NOMO-1 (cell line): ENCODE data around the gene P3H3.
"Not testable (repeated sequence)": the region's sequence is repeated elsewhere in the genome, so short reads cannot be mapped to it uniquely, and the experiment has no call there.

ENCODE experiments used
- DNase-seq, 2 experiments: peaks; one replicate each; lab custom pipeline; 2025; ENCODE audit not compliant: unreplicated experiment in 2 of 2; lab: John Stamatoyannopoulos, UW

Gene P3H3

DNA sequence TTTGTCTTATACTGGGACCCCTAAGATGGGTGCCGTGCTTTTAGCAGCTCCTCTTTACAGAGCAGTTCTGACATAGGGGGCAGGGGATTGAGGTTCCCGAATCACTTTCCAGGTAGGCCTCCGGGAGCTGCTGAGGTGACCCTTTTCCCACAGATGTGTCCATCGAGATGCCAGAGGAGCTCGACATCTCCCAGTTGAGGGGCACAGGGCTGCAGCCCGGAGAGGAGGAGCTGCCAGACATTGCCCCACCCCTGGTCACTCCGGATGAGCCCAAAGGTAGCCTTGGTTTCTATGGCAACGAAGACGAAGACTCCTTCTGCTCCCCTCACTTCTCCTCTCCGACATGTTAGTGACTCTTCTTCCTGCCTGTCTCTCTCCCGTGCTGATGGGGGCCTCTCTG, 34.8 kb downstream of the P3H3 start:
- no peak for DNase-seq

DNA sequence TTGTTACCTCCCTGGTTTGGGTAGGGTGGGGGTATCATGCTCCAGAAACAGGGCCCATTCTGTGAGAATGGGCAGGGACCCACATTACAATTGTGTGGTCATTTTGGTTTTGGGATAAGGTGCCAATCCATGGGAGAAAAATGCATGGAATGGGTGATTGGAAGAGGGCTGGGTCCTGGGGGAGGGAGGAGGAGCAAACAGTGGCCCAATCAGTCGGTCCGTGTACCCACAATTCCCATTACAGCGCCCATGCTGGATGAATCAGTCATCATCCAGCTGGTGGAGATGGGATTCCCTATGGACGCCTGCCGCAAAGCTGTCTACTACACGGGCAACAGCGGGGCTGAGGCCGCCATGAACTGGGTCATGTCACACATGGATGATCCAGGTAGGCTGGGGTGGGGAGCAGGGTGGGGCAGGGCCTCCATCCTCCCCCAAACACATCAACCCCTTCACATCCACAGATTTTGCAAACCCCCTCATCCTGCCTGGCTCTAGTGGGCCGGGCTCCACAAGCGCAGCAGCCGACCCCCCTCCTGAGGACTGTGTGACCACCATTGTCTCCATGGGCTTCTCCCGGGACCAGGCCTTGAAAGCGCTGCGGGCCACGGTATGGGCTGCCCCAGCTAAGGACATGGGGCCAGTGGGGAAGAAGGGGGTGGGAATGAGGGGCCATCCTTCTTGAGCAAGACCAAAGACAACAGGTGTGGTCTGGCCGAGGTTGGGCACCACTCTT, 35.5 kb downstream of the P3H3 start:
- DNase-seq, result no peak

DNA sequence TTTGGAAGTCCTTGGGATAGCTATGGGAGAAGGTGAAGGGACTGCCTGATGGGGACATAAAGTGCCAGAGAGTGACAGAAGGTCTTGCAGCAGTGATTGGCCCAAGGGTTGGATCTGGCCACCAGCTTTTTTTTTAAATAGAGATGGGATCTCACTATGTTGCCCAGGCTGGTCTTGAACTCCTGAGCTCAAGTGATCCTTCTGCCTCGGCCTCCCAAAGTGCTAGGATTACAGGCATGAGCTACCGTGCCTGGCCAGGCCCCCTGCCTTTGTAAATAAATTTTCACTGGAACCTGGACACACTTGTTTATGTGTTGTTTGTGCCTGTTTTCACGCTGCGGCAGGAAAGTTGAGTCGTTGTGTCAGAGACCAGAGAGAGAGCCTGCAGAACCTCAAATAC, 37.1 kb downstream of the P3H3 start:
- DNase-seq, result not testable (repeated sequence)

DNA sequence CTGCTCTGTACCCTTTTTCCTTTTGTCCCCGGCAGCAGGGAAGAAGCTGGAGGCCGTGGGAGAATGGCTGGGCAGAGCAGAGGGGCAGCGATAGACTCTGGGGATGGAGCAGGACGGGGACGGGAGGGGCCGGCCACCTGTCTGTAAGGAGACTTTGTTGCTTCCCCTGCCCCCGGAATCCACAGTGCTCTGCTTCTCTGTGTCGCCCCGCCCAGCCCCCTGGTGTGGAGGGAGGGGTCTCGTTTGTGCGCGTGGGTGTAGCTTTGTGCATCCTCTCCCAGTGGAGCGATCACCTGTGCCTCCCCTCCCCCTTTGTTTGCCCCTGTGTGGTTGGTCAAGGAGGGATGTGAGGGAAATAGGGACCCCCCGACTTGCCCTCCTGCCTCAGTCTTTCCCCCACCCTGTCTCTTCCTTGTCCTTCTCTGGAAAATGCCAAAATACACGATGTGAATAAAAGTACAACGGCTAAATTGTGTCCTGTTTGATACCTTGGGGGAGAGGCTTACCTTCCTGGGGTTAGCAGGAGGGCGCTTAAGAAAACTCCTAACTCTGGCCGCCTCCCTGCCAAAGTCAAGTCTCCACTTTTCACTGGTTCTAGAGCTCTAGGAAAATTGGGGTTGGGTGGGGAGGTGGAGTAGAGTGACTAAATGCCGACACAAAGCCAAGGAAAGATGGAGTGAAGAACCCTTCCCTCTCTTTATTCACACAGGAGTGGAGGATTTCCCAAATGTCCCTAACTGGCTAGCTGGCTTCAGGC, 38.1 kb downstream of the P3H3 start:
- DNase-seq, result no peak

DNA sequence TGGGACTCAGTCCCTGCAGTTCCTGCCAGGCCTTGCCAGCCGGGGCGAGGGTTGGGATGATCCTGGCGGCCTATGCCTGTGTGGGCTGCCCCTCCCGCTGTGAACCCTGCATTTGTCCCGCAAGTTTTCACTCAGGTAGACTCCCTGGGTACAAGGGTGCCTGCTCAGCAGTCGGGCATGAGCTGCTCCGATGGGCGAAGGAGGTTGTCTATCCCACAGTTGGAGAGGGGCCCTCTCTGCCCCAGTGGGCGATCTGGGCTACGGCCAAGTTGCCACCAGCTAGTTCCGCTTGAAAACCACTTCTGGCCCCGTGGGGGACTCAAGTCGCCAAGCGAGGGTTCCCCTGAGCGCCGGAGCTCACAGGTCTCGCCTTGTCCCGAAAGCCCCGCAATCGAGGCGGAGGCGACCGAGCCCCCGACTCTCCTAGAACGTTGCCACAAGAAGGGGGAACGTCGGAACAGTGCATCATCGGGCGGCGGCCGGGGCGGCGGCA, 38.8 kb downstream of the P3H3 start:
- DNase-seq, result peak in 1 of 2 experiments; percentile 67

DNA sequence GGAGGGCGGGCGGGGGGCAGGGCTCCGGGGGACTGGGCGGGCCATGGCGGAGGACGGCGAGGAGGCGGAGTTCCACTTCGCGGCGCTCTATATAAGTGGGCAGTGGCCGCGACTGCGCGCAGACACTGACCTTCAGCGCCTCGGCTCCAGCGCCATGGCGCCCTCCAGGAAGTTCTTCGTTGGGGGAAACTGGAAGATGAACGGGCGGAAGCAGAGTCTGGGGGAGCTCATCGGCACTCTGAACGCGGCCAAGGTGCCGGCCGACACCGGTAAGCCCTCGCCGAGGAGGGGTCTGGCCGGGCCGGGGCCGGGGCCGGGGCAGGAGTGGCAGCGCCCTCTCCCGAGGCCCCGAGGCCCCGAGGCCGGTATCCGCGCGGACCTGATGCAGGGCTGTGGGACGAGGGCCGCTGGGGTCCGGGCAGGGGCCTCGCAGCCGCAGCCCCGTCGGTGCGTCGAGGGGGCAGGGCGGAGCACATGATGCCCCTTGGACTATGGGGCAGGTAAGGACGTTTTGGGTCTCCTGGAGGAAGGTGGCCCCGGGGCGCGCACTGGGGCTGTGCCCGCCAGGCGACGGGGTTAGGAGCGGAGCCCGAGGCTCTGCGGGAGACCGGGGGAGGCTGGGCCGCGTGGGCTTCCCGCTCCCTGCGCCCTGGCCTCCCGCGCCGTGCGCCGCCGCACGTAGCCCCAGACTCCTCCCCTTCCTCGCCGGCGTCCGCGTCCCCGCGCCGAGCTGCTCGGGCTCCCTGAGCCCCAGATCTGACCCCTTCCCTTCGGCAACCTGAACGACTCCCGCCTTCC, 39.4 kb downstream of the P3H3 start, which contains the start of gene TPI1:
TSS of gene TPI1 (plus strand) at position 119 of the 798 bp plus-strand sequence. CDS start at position 155, 36 bp downstream.
- peak; percentile 22 to 81 for DNase-seq

DNA sequence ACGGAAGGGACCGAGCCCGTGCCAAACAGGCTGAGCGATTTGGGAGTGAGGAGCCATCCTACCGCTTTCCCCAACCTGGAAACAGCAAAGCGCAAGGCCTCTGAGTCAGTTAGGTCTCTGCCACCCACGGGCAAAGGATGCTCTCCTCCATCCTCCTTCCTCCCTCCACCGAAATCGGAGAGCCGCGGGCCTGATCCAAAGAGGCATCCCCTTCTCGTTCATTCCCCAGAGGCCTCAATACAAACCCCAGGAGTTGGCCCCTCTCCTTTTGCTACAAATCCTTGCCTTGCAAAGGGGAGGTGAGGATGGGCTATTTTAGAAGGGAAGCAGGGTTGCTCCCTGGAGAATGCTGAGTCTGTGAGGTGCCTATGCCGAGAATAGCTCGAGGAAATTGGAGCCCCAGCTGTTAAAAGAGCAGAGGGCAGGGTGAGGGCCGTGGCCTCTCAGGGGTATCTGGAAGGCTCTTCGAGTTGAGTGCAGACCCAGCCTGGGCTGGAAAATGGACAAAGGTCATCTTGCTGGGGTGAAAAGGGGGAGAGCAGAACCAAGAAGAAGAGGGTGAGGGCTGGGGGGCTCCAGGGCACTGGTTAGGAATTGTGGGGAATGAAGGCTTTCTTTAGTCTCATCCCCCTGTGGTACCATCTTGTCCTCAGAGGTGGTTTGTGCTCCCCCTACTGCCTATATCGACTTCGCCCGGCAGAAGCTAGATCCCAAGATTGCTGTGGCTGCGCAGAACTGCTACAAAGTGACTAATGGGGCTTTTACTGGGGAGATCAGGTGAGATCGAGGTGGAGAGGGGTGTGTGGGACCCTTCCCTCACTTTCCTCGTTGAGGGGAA, 40.2 kb downstream of the P3H3 start:
- DNase-seq, result no peak

DNA sequence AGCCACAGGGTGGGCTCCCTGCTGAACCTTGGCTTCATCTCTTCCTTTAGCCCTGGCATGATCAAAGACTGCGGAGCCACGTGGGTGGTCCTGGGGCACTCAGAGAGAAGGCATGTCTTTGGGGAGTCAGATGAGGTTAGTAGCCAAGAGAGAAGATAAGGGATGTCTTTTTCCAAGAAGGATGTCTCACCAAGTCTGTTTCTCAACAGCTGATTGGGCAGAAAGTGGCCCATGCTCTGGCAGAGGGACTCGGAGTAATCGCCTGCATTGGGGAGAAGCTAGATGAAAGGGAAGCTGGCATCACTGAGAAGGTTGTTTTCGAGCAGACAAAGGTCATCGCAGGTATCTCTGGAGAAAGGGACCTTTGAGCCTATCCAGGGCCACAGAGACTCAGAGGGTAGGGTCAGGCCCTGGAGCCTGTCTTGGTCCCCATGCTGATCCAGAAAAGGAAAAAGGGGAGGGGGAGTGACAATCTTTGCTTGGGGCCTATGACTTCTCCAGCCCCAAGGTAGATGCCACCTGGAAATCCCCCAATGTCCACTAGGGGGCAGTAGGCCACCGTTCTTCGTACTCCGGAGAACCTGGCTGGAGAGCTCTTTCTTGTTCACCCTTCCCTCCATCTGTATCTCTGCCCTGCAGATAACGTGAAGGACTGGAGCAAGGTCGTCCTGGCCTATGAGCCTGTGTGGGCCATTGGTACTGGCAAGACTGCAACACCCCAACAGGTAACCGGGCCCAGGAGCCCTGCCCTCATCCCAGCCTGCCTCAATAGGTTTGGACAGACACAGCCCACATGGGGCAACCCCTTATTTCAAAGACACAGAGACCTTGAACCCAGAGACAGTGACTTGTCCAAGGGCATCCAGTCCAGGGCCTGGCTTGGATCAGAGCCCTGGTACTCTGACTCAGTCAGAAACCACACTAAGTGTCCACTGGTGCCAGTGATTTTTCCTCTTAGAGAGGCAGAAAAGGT, 41.1 kb downstream of the P3H3 start:
- DNase-seq, result peak; percentile 56 to 76

DNA sequence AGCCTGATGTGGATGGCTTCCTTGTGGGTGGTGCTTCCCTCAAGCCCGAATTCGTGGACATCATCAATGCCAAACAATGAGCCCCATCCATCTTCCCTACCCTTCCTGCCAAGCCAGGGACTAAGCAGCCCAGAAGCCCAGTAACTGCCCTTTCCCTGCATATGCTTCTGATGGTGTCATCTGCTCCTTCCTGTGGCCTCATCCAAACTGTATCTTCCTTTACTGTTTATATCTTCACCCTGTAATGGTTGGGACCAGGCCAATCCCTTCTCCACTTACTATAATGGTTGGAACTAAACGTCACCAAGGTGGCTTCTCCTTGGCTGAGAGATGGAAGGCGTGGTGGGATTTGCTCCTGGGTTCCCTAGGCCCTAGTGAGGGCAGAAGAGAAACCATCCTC, 42.1 kb downstream of the P3H3 start:
- DNase-seq, result not testable (repeated sequence)

DNA sequence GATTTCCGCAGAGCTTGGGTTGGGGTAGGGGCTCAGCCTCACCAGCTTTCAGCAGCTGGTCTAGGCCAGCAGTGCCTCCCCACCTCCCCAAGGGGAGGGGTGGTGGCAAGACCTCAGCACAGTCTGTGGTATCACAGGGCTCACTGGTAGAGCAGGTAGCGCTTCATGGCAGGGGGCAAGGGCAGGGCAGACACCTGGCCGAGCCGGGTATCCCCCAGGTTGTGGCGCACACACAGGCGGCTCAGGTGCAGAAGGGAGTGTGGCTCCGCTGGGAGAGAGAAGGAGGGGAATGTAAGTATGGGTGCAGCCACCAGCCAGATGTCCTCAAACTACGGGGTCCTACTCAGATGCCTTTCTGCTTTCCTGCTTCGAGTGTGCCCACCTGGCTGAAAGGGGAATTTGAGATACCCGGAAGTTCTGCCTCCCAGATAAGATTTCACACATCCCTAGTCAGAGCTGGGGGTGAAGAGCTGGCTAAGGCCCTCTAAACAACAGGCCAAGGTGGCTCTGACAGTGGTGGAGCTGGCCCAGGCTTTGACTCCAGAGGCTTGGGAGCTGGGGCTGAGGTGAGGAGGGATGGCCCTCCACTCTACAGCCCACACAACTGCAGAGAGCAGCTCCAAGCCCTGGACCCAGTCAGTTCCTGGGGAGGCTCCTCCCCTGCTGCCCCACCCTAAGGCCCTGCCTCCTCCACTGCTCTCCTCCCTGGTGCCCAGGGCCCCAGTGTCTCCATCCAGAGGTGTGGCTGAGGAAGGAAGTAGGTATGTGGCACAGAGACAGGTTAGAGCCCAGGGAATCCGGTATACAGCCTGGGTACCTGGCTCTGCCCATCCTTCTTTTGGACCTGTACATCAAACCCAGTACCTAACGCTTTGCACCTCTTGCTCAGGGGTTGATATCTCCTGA, 43.1 kb downstream of the P3H3 start:
- peak in 1 of 2 experiments; percentile 26 for DNase-seq

DNA sequence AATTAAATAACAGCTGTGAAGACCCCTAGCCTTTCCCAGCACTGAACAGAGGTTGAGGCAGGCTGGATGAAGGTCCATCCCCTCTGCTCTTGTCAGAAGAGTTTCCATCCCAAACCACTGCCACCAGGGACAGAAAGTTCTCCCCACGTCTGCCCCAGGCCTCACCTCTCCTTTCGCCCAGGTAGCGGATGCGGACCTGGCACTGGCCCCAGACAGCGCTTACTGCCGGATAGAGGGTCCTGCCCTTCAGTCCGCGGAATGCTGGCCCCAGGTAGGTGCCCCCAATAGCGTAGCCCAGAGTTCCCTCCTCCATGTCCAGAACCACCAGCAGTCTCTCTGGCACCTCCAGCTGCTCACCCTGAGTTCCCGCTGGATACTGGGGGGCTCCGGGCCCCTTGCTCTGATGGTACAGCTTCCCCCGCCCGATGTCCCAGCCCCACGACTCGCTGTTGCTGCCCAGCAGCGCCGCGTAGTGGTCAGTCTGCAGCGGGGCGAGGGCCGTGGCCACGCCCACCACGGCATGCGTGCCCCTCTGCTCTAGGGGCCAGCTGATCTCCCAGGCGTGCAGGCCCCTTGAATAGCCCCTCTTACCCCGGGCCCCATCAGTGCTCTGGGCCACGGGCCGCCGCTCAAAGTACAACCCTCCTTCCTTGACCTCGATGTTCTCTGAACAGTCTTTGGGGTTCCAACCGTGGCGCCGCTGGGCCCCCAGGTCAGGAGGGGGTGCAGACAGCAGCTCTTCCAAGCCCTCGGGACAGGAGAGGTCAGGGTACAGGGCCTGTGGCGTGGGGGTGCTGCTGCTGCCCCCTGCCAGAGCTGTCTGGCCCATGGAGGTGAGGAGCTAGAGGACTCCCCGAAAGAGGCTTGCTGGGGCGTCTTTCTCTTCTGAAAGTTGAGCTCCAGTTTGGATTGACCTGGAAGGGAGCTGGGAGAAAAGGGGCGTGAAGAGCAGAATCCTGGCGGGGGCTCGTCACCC, 44.2 kb downstream of the P3H3 start:
- DNase-seq, result peak; percentile 60 to 66

DNA sequence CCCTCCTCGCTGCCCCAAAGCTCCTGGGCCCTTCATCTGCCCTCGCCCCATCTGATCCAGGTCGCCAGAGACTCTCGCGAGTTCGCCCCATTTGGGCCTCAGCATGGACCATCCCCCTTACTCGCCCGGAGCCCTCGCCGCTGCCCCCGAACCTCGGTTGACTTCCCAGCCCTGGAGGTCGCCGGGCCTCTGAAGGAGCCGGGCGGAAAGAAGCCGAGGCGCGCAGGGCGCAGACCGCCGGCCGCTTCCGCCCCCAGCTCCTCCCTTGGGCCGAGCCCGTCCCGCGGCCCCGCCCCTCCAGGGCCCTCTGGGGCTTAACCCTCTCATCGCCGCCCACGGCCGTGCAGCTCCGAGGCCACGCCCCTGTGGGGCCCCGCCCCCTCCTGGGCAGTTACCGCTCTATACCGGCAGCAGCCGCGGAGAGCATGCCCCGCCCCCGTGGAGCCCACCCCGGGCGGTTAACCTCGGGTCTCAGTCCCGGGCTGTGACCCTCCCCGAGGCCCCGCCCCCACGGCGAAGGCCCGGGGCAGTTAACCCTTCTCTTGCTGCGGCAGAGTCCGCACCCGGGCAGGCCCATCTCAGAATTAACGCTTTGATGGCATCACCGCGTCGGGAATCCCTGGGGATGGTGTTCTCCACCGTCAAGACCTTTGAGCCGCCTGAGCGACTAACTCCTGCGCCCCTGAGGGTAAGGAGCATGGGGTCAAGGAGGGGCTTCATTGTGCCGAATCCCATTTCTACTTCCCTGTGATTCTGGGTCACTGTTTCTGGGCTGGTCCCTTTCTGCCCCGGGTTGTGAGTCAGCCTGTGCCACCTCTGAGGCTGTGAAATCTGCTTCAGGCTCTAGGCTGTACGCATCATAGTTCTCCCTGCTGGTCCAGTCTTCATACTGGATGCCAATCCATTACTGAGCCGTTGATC, 45.1 kb downstream of the P3H3 start, which contains the start of gene SPSB2:
TSS of gene SPSB2 (minus strand) at position 210 of the 921 bp plus-strand sequence. CDS start 402 bp downstream, outside the sequence.
- DNase-seq, result peak; percentile 90 to 98

DNA sequence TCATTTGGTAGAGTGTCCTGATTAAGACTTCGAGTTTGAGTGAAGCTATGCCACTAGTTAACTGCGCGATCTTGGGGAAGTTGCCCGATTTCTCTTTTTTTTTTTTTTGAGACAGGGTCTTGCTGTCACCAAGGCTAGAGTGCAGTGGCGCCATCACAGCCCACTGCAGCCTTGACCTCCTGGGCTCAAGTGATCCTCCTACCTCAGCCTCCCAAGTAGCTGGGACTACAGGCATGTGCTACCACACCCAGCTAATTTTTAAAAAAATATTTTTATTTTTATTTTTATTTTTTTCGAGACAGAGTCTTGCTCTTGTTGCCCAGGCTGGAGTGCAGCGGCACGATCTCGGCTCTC, 45.8 kb downstream of the P3H3 start:
- DNase-seq, result peak in 1 of 2 experiments; percentile 62

DNA sequence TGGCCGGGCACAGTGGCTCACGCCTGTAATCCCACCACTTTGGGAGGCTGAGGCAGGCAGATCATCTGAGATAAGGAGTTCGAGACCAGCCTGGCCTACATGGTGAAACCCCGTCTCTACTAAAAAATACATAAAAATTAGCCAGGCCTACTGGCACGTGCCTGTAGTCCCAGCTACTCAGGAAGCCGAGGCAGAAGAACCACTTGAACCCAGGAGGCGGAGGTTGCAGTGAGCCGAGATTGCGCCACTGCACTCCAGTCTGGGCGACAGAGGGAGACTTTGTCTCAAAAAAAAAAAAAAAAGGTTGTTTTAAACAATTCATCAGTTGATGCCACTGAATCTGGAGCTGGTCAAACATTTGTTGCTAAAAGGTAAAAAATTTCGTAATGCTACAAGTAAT, 51.6 kb downstream of the P3H3 start:
- DNase-seq, result not testable (repeated sequence)

DNA sequence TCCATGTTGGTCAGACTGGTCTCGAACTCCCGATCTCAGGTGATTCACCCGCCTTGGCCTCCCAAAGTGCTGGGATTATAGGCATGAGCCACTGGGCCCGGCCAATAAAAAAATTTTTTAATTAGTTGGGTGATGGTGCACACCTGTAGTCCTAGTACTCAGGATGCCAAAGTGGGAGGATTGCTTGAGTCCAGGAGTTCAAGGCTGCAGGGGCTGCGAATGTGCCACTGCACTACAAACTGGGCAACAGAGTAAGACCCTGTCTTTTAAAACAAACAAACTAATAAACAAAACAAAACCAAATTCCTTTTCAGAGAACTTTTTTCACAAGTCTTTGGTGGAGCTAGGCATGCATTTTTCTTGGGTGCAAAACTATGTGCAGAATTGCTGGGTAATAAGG, 55.0 kb downstream of the P3H3 start:
- DNase-seq, result no peak

DNA sequence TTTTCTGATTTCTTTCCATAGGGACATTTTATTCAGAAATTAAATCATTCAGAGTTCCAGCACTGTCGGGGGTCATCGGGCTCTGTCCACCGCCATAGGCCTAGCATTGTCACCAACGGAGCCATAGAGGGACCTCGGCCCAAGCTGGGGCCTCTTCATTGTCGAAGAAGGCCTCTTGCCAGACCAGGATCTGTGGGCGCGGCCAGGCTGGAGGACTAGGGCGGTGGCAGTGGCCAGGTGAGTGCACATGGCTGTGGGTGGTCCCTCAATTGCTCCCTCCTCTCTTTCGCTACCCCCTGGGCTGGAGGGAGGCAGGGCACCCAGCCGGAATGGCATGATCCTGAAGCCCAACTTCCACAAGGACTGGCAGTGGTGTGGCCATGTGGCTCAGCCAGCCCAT, 55.5 kb downstream of the P3H3 start:
- DNase-seq, result no peak
